Measurements from ENCODE around the gene BZW1.
A peak's percentile ranks its signal among the peaks of the same experiment; 100 is the strongest.

The BZW1 gene

DNA sequence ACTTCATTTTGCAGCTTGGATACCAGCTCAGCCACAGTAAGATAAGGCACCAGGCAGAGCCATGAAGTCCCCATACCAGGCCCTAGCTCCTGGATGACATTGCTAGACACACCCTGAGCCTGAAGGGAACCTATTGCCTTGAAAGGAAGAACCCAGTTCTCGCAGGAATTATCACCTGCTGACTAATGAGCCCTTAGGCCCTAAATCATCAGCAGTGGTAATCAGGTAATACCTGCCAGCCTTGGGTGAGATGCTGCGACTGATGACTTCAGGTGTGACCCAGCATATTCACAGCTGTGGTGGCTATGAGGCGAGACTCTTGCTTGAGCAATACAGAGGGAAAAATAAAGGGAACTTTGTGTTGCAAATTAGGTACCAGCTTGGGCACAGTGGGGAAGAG is 27.8 kb downstream of the BZW1 start:
- no peak for DNase-seq

DNA sequence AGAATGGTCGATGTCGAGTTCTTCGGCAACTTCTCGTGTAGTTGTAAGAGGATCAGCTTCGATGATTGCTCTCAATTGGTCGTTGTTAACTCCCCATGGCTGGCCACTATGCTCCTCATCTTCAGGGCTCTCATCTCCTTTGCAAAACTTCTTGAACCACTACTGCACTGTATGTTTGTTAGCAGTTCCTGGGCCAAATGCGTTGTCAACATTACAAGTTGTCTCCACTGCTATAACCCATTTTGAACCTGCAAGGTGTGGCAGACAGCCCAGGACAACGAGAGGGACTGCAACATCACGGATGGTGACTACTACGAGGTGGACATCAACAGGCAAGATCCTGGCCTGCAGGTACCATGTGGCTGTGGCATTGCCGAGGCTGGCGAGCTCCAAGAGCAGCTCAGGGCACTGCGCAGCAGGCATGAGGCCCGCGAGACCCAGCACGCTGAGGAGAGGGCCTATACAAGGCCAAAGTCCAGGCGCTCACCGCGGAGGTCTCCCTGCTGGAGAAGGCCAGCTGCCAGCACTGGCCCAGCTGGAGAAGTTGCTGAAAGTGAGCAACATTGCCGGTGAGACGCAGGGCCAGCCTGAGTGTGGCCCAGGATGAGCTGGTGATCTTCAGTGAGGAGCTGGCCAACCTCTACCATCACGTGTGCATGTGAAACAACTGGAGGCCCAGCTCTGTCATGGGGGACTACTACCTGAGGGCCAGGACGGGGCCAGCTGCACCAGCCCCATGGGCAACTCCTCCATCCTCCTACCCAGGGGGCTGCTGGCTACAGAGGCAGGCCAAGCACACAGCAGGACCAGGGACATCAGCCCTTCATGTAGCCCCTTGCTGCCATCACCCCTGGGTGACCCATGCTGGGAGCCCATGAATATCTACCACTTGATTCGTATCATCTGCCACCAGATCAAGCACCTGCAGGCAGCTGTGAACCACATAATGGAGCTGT is 32.6 kb downstream of the BZW1 start:
- DNase-seq: no peak

DNA sequence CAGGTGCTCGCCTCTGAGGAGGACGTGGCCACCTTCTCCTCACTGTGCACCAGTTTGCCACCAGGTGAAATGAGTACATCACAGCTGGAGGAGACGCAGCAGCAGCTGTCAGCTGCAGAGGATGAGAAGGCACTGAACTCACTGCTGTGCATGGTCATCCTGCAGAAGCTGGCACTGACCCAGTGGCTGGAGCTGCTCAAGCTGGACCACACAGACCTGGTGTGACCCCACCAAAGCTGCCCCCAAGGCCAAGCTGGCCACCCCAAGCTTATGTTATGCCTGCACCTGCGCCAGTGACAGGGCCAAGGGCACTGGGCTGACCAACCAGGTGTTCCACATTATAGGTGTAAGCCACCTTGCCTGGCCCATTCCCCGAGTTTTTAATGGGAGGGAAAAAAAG is 33.5 kb downstream of the BZW1 start:
- DNase-seq: no peak

DNA sequence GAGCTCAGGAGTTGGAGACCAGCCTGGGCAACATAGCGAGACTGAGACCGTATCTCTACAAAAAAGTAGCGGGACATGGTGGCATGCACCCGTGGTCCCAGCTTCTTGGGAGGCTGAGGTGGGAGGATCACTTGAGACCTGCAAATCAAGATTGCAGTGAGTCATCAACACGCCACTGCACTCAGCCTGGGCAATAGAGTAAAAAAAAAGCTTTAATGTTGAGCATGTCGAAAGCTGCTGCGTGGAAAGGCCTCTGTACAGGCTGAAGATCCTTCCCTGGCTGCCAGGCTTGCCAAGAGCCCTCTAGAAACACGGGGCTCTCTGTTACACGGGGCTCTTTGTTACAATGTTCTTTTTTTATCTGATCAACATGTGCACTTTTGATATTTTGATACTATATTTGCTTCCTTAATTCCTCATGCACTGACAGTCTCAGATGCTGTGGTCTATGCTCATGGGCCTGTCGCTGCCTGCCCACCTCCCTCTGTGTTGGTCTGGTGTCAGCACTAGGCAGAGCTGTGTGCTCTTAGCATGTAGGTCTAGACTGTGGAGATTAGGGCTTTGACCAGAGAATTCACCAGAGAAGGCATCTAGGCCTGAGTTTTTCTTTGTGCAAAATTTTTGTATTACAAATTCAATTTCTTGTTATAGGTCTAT is 34.1 kb downstream of the BZW1 start:
- no peak for DNase-seq

DNA sequence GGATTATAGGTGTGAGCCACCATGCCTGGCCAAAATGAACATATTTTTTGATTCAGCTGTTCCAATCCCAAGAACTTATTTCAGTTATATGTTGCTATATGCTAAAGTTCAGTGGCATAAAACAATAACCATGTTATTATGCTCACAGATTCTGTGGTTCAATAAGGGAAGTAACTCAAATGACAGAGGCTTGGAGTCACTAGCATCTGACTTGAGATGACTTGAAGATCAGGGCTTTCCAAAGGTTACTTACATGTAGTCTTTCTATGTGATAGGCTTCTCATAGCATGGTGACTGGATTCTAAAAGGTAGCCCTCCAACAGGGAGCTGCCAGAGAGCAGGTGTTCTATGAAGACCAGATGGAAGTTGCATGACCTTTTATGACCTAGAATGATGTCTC is 35.6 kb downstream of the BZW1 start:
- no peak for DNase-seq

DNA sequence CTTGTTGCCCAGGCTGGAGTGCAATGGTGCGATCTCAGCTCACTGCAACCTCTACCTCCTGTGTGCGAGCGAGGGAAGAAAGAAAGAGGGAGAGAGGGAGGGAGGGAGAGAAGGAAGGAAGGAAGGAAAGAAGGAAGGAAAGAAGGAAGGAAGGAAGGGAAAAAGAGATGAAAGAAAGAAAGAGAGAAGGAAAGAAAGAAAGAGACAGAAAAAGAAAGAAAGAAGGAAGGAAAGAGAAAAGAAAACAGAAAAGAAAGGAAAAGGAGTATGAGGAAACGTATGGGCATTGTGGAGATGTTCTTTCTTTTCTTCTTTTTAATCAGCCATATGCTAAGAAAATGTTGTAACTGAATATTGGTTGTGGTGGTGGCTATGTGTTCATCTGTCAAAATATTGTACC is 36.2 kb downstream of the BZW1 start:
- DNase-seq: no peak

DNA sequence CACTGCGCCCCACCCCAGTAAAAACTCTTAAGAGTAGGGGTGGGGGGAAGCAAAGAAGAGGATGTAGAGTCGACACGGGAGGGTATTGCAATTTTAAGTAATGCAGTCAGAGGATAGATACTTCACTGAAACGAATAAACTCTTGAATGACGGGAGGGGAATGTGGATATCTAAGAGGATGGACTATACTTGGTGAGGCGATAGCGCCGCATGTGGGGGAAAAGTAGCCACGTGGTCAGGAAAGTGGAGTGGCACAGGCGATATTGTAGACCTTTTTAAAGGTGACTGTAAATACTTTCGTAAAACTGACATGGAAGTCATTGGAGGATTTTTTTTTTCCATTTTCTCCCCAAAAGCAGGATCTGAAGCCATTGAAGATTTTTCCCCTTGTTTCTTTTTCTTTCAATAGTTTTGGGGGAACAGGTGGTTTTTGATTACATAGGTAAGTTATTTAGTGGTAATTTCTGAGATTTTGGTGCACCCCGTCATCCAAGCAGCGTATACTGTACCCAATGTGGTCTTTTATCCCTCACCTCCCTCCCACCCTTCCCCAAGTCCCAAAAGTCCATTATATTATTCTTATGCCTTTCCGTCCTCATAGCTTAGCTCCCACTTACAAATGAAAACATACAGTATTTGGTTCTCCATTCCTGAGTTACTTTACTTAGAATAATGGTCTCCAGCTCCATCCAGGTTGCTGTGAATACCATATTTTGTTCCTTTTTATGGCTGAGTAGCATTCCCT is 39.0 kb downstream of the BZW1 start:
- DNase-seq: no peak

DNA sequence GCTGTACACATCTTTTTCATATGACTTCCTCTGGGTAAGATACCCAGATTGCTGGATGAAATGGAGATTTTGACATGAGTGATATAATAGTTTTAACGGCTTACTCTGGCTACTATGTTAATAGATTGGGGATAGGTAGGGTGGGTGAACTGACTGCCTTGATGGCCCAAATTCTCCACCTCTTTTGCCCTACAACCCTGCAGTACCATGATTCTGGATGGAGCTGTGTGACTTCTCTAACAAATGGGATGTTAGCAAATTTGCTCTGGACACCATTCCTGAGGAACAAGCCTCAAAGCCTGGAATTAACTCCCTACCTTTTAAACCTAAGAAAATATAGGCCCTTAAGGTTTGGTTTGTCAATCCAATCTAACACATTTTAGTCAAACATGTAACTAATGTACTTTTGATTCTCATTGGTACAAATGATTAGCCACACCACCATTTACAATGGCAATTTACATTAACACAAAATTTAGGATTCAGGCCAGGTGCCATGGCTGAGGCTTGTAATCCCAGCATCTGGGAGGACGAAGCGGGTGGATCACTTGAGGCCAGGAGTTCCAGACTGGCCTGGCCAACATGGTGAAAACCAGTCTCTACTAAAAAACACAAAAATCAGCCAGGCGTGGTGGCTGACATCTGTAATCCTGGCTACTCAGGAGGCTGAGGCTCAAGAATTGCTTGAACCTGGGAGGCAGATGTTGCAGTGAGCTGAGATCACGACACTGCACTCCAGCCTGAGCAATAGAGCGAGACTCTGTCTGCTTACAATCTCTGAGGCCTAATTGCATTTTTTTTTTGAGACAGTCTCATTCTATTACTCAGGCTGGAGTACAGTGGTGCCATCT is 39.9 kb downstream of the BZW1 start:
- DNase-seq: no peak

DNA sequence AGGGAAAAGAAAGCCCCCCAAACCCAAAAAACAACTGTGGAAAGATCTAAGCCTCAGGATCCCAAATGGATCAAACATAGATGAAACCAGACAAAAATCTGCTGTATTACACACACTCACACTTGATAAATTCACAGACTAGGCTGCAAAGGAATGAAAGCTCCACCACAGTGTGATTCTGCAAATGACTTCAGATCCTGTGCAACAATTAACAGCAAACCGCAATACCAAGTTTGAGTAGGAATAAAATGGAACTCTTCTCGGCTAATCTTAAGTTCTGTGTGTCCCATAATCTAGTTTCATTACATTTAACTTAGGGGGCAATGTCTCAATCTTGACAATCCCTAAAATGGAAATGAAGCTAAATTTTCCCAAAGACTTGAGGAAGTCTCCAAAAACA is 40.9 kb downstream of the BZW1 start:
- no peak for DNase-seq

DNA sequence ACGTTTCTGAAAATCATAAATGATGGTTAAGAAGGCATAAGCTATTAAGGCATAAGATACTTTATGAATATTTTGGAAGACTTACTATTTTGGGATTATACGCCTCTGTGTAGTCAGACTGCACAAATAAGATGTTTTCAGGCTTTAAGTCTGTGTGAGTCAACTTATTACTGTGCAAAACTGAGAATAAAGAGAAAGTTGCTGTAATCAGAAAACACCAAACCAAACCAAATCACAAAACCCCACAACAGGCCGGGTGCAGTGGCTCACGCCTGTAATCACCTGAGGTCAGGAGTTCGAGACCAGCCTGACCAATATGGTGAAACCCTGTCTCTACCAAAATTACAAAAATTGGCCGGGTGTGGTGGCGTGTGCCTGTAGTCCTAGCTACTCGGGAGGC is 45.1 kb downstream of the BZW1 start:
- DNase-seq: no peak

DNA sequence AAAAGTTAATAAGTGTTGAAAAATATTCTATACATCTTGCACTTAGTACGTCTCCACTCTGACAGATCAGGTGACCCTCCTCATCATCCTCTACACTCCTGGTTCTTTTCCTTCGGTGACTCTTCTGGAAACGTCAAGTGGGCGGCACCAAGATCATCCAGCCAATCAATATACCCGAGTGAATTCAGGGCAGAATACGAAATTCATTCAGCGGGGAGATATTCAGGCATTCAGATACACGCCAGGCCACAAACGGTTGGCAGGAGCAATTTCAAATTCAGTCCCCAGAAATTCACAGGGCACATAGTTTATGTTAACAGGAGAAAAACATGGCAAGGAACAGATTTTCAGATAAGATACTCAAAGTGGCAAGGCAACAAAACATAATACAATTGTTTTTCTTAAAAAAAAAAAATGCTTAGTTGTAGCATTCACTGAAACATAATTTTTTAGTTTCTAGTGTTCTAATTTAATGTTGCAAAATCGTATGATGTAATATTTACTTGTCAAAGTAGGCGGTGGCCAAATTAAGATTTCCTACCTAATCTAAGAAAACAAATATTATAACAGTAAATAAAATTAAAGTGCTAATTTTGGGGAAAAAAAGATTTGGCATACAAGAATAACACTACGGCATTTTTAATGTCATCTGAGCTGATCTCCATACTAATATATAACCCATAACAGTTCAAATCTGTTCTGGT is 48.5 kb downstream of the BZW1 start:
- no peak for DNase-seq

DNA sequence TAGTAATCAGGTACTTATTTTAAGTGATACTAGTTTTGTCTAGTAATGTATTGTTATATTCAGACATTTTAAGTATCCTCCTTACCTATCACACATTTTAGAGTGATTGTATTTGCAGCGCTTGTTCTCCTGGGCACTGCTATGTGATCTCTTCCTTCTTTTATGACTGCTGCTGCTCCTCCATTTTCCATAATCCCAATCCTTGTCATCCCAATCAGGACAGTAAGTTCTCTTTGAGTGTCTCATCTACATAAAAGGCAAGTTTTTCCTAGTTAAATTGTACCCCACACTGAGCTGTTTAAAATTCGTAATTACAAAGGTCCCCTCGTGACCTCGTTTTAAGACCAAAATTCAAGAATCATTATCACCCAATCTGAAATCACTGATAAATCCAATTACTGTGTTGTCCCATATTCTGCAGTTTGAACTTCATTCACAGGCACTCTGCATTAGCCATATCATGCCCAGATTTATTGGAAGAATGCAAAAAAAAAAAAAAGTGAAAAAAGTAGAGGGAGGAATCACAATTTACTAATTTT is 50.0 kb downstream of the BZW1 start:
- no peak for DNase-seq

DNA sequence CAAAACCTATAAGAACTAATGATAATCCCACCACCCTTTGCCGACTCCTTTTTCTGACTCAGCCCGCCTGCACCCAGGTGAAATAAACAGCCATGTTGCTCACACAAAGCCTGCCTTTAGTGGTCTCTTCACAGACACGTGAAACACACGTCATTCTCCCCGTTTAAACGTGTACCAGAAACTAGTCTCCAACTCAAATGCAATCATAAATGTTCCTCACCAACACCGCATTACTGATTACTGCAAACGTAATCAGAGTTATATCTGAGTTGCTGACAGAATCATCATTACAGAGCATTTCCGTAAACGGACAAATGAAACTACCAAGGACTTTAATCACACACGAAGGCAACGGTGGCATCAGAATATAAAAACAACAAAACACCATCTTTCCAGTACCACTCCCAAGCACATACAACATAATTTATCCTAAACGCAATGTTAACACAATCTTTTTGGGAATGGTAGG is 50.9 kb downstream of the BZW1 start:
- DNase-seq: peak; percentile 59

DNA sequence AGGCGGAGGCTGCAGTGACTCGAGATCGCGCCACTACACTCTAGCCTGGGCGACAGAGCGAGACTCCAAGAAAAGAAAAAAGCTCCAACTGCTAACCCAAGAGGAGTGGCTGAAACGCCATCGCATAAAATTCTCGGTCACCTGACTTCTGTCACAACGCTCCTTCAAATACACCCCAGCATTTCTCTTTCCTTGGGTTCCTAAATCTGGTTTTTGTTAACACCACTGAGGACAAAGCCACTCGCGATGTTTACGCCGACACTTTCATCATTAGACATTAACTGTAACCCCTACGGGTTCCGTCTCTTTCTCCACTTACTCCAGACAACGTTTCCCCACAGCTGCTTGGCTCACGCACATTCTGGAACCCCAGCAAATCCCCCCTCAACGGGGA is 52.1 kb downstream of the BZW1 start:
- no peak for DNase-seq

DNA sequence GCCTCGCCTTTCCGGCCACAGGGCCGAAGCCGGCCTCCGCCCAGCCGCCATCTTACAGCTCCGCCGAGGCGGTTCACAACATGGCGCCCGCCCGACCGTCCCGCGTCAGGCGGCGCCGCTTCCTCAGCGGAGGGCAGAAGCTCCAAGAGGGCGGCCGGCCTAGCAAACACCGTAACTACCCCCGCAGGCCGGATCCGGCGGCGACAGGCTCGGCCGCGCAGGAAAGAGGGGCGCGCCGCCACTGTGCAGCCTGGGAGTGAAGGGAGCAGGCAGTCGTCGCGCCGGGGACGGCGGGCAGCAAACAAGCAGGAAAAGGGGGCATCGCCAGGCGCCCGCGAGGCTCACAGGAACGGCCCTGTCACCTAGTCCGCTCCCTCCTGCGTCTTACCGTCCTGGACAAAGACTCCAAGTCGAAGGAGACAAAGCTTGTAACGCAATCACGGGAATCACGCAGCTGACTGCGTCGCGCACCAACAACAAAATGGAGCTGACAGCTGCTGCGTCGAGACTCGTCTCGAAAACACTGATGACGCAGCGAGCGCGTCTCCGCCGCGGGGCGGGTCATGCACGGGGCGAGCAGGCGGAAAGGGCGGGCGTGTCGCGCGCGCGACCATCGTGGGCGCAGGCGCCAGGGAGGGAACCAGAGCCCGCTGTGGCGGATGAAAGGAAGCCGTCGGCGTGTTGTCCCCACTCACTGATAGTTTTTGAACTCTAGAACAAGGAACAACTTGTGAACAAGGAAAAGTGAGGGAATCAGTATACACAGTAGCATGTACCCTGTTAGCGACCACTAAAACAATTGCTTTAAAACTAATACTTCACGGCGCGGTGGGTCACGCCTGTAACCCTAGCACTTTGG is 52.7 kb downstream of the BZW1 start, which contains the start of gene CLK1:
CLK1 (minus strand) TSS at position 483 of the 859 bp plus-strand sequence. CDS start 2,796 bp downstream, outside the sequence.
- DNase-seq: peak; percentile 93

DNA sequence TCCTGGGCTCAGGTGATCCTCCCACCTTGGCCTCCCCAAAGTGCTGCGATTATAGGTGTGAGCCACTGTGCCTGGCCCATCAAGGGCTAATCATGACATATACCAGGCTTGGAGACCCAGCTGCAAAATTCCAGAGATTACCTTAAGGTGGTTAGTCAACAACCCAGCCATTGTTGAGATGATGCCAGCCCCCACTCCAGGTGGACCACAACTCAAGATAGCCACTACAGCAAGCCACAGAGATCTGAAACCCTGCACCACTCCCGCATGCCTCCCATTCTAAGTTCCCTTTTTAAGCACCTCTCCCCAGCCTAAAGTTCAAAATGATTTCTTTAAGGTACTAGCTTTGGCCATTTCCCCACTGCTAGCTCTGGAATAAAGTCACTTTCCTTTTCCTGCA is 57.3 kb downstream of the BZW1 start:
- DNase-seq: no peak

DNA sequence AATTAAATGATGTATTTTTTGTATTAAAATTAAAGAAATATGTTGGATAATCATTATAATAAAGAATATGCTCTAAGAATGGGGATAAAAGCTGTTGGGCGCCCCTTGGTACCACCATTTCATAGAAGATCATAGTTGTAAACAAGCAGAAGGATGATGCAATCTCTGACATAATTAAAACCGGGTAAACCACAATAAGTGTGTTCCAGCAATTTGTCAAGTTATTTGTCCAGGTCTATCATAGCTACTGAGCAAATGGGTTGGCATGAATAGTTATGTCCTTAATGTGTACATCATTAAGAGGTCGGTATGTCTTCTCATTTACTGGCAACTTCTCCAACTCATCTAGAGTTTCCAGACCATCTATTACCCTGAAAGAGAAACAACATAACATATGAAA is 59.4 kb downstream of the BZW1 start:
- DNase-seq: peak; percentile 27

DNA sequence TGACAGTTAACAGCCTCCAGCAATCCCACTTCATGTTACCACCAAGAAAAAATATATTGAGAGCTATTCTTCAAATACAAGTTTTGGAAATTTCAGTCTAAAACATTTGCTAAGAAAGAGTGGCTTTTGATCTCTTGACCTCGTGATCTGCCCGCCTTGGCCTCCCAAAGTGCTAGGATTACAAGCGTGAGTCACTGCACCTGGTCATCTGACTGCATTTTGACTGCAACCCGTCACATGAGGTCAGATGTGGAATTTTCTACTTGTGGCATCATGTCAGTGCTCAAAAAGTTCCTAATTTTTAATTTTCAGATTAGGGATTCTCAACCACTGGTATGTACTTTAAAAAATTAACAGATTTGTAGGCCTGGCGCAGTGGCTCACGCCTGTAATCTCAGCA is 61.9 kb downstream of the BZW1 start:
- DNase-seq: no peak
